Epithelial cell of esophagus (primary cell): ENCODE results near the gene ERC2.

Experiments
- DNase-seq: peaks from one replicate; pipeline ENCODE4 v3.0.0; 2010; ENCODE audit warnings: low read depth
- H3K4me3 ChIP-seq: 2 replicates; pipeline ENCODE4 v1.5.1; 2011; ENCODE audit warnings: mild to moderate bottlenecking, low read length, control low read depth
- CTCF ChIP-seq: IDR thresholded peaks from 2 replicates; pipeline ENCODE4 v1.5.1; 2011; ENCODE audit warnings: low read depth, mild to moderate bottlenecking, low read length, control low read depth, inconsistent platforms; ENCODE audit not compliant: insufficient read depth; ENCODE audit errors: missing control alignments

Gene ERC2

GRCh38 chr3:56200251-56200650, 268.0 kb downstream of the ERC2 start:
- no peak overlapping the region for H3K4me3 ChIP-seq
- peak; percentile 4 for DNase-seq
- TF ChIP-seq CTCF = no peak

- H3K4me3 ChIP-seq = no peak overlapping the region
- TF ChIP-seq CTCF = no peak
- no peak for DNase-seq
Observed at GRCh38 chr3:56197991-56198390, 270.3 kb downstream of the ERC2 start.

- TF ChIP-seq CTCF = no peak
- H3K4me3 ChIP-seq = no peak overlapping the region
- no peak for DNase-seq
Observed at GRCh38 chr3:56197259-56197965, 270.9 kb downstream of the ERC2 start.

GRCh38 chr3:56196700-56197099, 271.6 kb downstream of the ERC2 start:
- TF ChIP-seq CTCF = no peak
- no peak overlapping the region for H3K4me3 ChIP-seq
- no peak for DNase-seq

GRCh38 chr3:56193519-56193918, 274.7 kb downstream of the ERC2 start:
- TF ChIP-seq CTCF = no peak
- no peak overlapping the region for H3K4me3 ChIP-seq
- DNase-seq = no peak

- H3K4me3 ChIP-seq = no peak overlapping the region
- peak; percentile 8 for DNase-seq
- no peak for TF ChIP-seq CTCF
Observed at GRCh38 chr3:56192001-56192400, 276.3 kb downstream of the ERC2 start.

- DNase-seq = no peak
- no peak for TF ChIP-seq CTCF
- H3K4me3 ChIP-seq = no peak overlapping the region
Observed at GRCh38 chr3:56190771-56191305, 277.4 kb downstream of the ERC2 start.
